ENCODE results near the gene LCOR. TPM values are rescaled to one million over a fixed set of nuclear protein-coding genes. Genes with fewer than 3 reads are reported as not detected.
A peak's percentile ranks its signal among the peaks of the same experiment; 100 is the strongest.

Gene LCOR
- total and polyA plus RNA-seq, 9 of the 15 experiments (the other 6 are each of a cell fraction or from before 2014, with no cell fraction given), result 3.6 to 25.2 (median 14.4) TPM

- TF ChIP-seq STAT6 (CRISPR knock-in tag; IDR thresholded peaks at IDR 0.05) (no peak), ARID1B (IDR thresholded peaks at IDR 0.05) (peak; percentile 85), ZNF263 (CRISPR knock-in tag; IDR thresholded peaks at IDR 0.05; ENCODE audit: borderline replicate concordance) (no peak), MGA (IDR thresholded peaks at IDR 0.05) (peak; percentile 42; the same call in 1 of the 2 replicates)
Measured at GRCh38 chr10:96829029-96829773, 2.9 kb upstream of the LCOR start (continued).
